Measurements from ENCODE around the gene DYNC1H1. TPM values are rescaled to one million over a fixed set of nuclear protein-coding genes. Genes with fewer than 3 reads are reported as not detected.

DYNC1H1 gene
- total RNA-seq, 1 donor from 2014 or later: 413 TPM

GRCh38 chr14:102095871-102096568 is 131.6 kb downstream of the DYNC1H1 start:
- H3K27ac Mint-ChIP-seq: peak overlapping the region; percentile 93
- no peak for TF ChIP-seq CTCF (conservative IDR thresholded peaks at IDR 0.05)
- H3K9me3 Mint-ChIP-seq: no peaks in the 10 kb centered on the region
- no peaks in the 10 kb centered on the region for H3K27me3 Mint-ChIP-seq
- H3K4me1 Mint-ChIP-seq (ENCODE audit: unreplicated experiment): peaks cover 12% of the 10 kb centered on the region
- H3K36me3 Mint-ChIP-seq: no peaks in the 10 kb centered on the region
- DNase-seq (ENCODE audit: extremely low spot score, unreplicated experiment): no peak
- peak overlapping the region; percentile 73 for H3K4me3 Mint-ChIP-seq

GRCh38 chr14:102096569-102097188 is 132.3 kb downstream of the DYNC1H1 start:
- Mint-ChIP-seq H3K27me3 (no peaks in the 10 kb centered on the region), H3K9me3 (no peaks in the 10 kb centered on the region), H3K4me1 (ENCODE audit: unreplicated experiment) (peaks cover 12% of the 10 kb centered on the region), H3K36me3 (no peaks in the 10 kb centered on the region), H3K27ac (peak overlapping the region; percentile 93), H3K4me3 (peak overlapping the region; percentile 73)
- TF ChIP-seq CTCF (conservative IDR thresholded peaks at IDR 0.05): peak; percentile 87
- no peak for DNase-seq (ENCODE audit: extremely low spot score, unreplicated experiment)

GRCh38 chr14:102097441-102098135 is 133.2 kb downstream of the DYNC1H1 start:
- Mint-ChIP-seq H3K9me3 (no peaks in the 10 kb centered on the region), H3K4me1 (ENCODE audit: unreplicated experiment) (peaks cover 12% of the 10 kb centered on the region), H3K4me3 (peak overlapping the region; percentile 25), H3K27ac (peak overlapping the region; percentile 93), H3K27me3 (no peaks in the 10 kb centered on the region), H3K36me3 (no peaks in the 10 kb centered on the region)
- TF ChIP-seq CTCF (conservative IDR thresholded peaks at IDR 0.05): no peak
- no peak for DNase-seq (ENCODE audit: extremely low spot score, unreplicated experiment)

GRCh38 chr14:102103062-102103695 is 138.8 kb downstream of the DYNC1H1 start:
- Mint-ChIP-seq H3K36me3 (no peaks in the 10 kb centered on the region), H3K4me1 (ENCODE audit: unreplicated experiment) (no peaks in the 10 kb centered on the region), H3K27ac (no peak overlapping the region), H3K9me3 (no peaks in the 10 kb centered on the region), H3K4me3 (no peak overlapping the region), H3K27me3 (no peaks in the 10 kb centered on the region)
- DNase-seq (ENCODE audit: extremely low spot score, unreplicated experiment): no peak
- no peak for TF ChIP-seq CTCF (conservative IDR thresholded peaks at IDR 0.05)

GRCh38 chr14:102105369-102105768 is 141.0 kb downstream of the DYNC1H1 start:
- peak overlapping the region; percentile 44 for H3K27ac Mint-ChIP-seq
- H3K9me3 Mint-ChIP-seq: peaks cover 5% of the 10 kb centered on the region

More at GRCh38 chr14:102105369-102105768, 141.0 kb downstream of the DYNC1H1 start:
- H3K27me3 Mint-ChIP-seq: no peaks in the 10 kb centered on the region
- no peak for TF ChIP-seq CTCF (conservative IDR thresholded peaks at IDR 0.05)
- no peak for DNase-seq (ENCODE audit: extremely low spot score, unreplicated experiment)
- no peaks in the 10 kb centered on the region for H3K4me1 Mint-ChIP-seq (ENCODE audit: unreplicated experiment)
- no peaks in the 10 kb centered on the region for H3K36me3 Mint-ChIP-seq
- no peak overlapping the region for H3K4me3 Mint-ChIP-seq

Other genes with a start within 250 kb of the DYNC1H1 start
- 99.8 TPM in 2 replicates for gene PPP2R5C, start 202.9 kb upstream of the DYNC1H1 start, total RNA-seq (ENCODE audit: low replicate concordance)
- 585 and 652 TPM in 2 replicates for gene HSP90AA1, start 122.5 kb downstream of the DYNC1H1 start, total RNA-seq (ENCODE audit: low replicate concordance)
- 33.4 and 49.7 TPM in 2 replicates for gene WDR20, start 175.3 kb downstream of the DYNC1H1 start, total RNA-seq (ENCODE audit: low replicate concordance)

Data from type B pancreatic cell (in vitro differentiated cells).